Activated CD8-positive, alpha-beta memory T cell treated with anti-CD3 and anti-CD28 coated beads for 1 hour (primary cell): ENCODE data around the gene GIPC2.
"Not testable (repeated sequence)": the region's sequence is repeated elsewhere in the genome, so short reads cannot be mapped to it uniquely, and the experiment has no call there.

Experiments
- DNase-seq, 2 donors: peaks; one replicate each; pipeline ENCODE4 v3.0.0-alpha.2; 2020; ENCODE audit warnings: low read depth in 1 of 2; ENCODE audit errors: extremely low read depth in 1 of 2

Gene GIPC2

GRCh38 chr1:78064886-78065285 lies 19.1 kb downstream of the GIPC2 start:
- not testable (repeated sequence) for DNase-seq

- no peak for DNase-seq
Observed at GRCh38 chr1:78068681-78069283, 23.0 kb downstream of the GIPC2 start.

- no peak for DNase-seq
Observed at GRCh38 chr1:78069784-78070183, 24.0 kb downstream of the GIPC2 start.

- DNase-seq: no peak
Observed at GRCh38 chr1:78070210-78070609, 24.4 kb downstream of the GIPC2 start.

GRCh38 chr1:78070758-78071157 lies 25.0 kb downstream of the GIPC2 start:
- no peak for DNase-seq

GRCh38 chr1:78071696-78072095 lies 25.9 kb downstream of the GIPC2 start:
- DNase-seq: no peak

GRCh38 chr1:78072216-78072615 lies 26.4 kb downstream of the GIPC2 start:
- DNase-seq: no peak

- DNase-seq: no peak
Observed at GRCh38 chr1:78073441-78073840, 27.7 kb downstream of the GIPC2 start.

GRCh38 chr1:78075621-78076020 lies 29.9 kb downstream of the GIPC2 start:
- no peak for DNase-seq

GRCh38 chr1:78078358-78078757 lies 32.6 kb downstream of the GIPC2 start:
- DNase-seq: no peak

GRCh38 chr1:78079580-78079979 lies 33.8 kb downstream of the GIPC2 start:
- no peak for DNase-seq

GRCh38 chr1:78080767-78081166 lies 35.0 kb downstream of the GIPC2 start:
- DNase-seq: no peak

- DNase-seq: no peak
Observed at GRCh38 chr1:78081980-78082860, 36.5 kb downstream of the GIPC2 start.

GRCh38 chr1:78084639-78085038 lies 38.9 kb downstream of the GIPC2 start:
- DNase-seq: not testable (repeated sequence)

- DNase-seq: no peak
Observed at GRCh38 chr1:78086697-78087096, 40.9 kb downstream of the GIPC2 start.

GRCh38 chr1:78088015-78088414 lies 42.2 kb downstream of the GIPC2 start:
- DNase-seq: no peak

GRCh38 chr1:78088486-78088885 lies 42.7 kb downstream of the GIPC2 start:
- no peak for DNase-seq

- no peak for DNase-seq
Observed at GRCh38 chr1:78089010-78089409, 43.2 kb downstream of the GIPC2 start.

GRCh38 chr1:78090472-78091133 lies 44.8 kb downstream of the GIPC2 start:
- no peak for DNase-seq

GRCh38 chr1:78091215-78091813 lies 45.5 kb downstream of the GIPC2 start:
- DNase-seq: no peak

GRCh38 chr1:78091886-78092285 lies 46.1 kb downstream of the GIPC2 start:
- no peak for DNase-seq
